ENCODE measurements around the gene OR4D1.

GRCh38 chr17:58121925-58122324 lies 26.3 kb upstream of the OR4D1 start:
- no peak for TF ChIP-seq FOXO4 (CRISPR knock-in tag; IDR thresholded peaks at IDR 0.05)
- TF ChIP-seq FOS (IDR thresholded peaks at IDR 0.05; ENCODE audit: extremely low read depth, insufficient read length) = no peak
- TF ChIP-seq CTCF (IDR thresholded peaks at IDR 0.05 in 2 of 3, conservative IDR thresholded peaks at IDR 0.05 in 1 of 3; ENCODE audit: insufficient read depth in 2 of 3, low read depth in 1 of 3, low read length in 3 of 3) = peak; percentile 63 to 94 (median 87)
- TF ChIP-seq ZNF609 (CRISPR knock-in tag; IDR thresholded peaks at IDR 0.05; ENCODE audit: borderline replicate concordance) = no peak
- TF ChIP-seq JUND (IDR thresholded peaks at IDR 0.05; ENCODE audit: borderline replicate concordance, low read depth, low read length) = no peak
- TF ChIP-seq JUND (tag; IDR thresholded peaks at IDR 0.05; ENCODE audit: borderline replicate concordance, low read depth, low read length) = no peak
- no peak for TF ChIP-seq PHF20 (IDR thresholded peaks at IDR 0.05; ENCODE audit: partially characterized antibody)
- TF ChIP-seq CHD2 (IDR thresholded peaks at IDR 0.05; ENCODE audit: low read depth, low read length) = no peak
- TF ChIP-seq ATF7 (IDR thresholded peaks at IDR 0.05) = no peak
- no peak for TF ChIP-seq ELK1 (CRISPR knock-in tag; IDR thresholded peaks at IDR 0.05)
- TF ChIP-seq POLR2A (conservative IDR thresholded peaks at IDR 0.05) = no peak
- TF ChIP-seq MCM2 (IDR thresholded peaks at IDR 0.05; ENCODE audit: low read depth) = no peak
